Smooth muscle cell (in vitro differentiated cells): Measurements from ENCODE around the gene FAM78A. TPM values are rescaled to one million over a fixed set of nuclear protein-coding genes. Genes with fewer than 3 reads are reported as not detected.
A peak's percentile ranks its signal among the peaks of the same experiment; 100 is the strongest.

Experiments
- DNase-seq: peaks from one replicate; lab custom pipeline; 2025; ENCODE audit not compliant: unreplicated experiment; lab: John Stamatoyannopoulos, UW
- H2AFZ ChIP-seq: fragments of 200-600 bp; sonication (generic); 2 replicates; pipeline ENCODE4 v1.6.0; 2016; ENCODE audit warnings: antibody characterized with exemption, low read depth, mild to moderate bottlenecking
- H3F3A ChIP-seq: fragments of 200-600 bp; sonication (generic); 2 replicates; pipeline ENCODE4 v1.6.0; 2017; ENCODE audit warnings: antibody characterized with exemption, low read depth
- H3K27ac ChIP-seq: fragments of 200-600 bp; sonication (generic); 2 replicates; pipeline ENCODE4 v1.5.1; 2016; ENCODE audit warnings: low read depth, mild to moderate bottlenecking
- H3K27me3 ChIP-seq: fragments of 200-600 bp; sonication (generic); 2 replicates; pipeline ENCODE4 v1.6.1; 2016; ENCODE audit warnings: low read depth, mild to moderate bottlenecking
- H3K36me3 ChIP-seq: fragments of 200-600 bp; sonication (generic); 2 replicates; pipeline ENCODE4 v1.5.1; 2016; ENCODE audit warnings: low read depth
- H3K4me1 ChIP-seq: fragments of 200-600 bp; sonication (generic); 2 replicates; pipeline ENCODE4 v1.5.1; 2016; ENCODE audit warnings: low read depth
- H3K4me2 ChIP-seq: fragments of 200-600 bp; sonication (generic); 2 replicates; pipeline ENCODE4 v1.6.0; 2016; ENCODE audit warnings: mild to moderate bottlenecking
- H3K4me3 ChIP-seq: fragments of 200-600 bp; sonication (generic); 2 replicates; pipeline ENCODE4 v1.5.1; 2016; ENCODE audit warnings: mild to moderate bottlenecking
- H3K79me2 ChIP-seq: fragments of 200-600 bp; sonication (generic); 2 replicates; pipeline ENCODE4 v1.6.0; 2016; ENCODE audit warnings: low read depth, mild to moderate bottlenecking
- H3K9ac ChIP-seq: fragments of 200-600 bp; sonication (generic); 2 replicates; pipeline ENCODE4 v1.6.0; 2016; ENCODE audit warnings: low read depth
- H3K9me3 ChIP-seq: fragments of 200-600 bp; sonication (generic); replicated peaks from 2 replicates; pipeline ENCODE4 v1.5.1; 2016; ENCODE audit warnings: low read depth
- H4K20me1 ChIP-seq: fragments of 200-600 bp; sonication (generic); 2 replicates; pipeline ENCODE4 v1.6.0; 2016; ENCODE audit warnings: low read depth
- WGBS: methylation state at CpG from one replicate; pipeline ENCODE4 v1.1.7; 2016; ENCODE audit warnings: low lambda C conversion rate; 5-methylcytosine and 5-hydroxymethylcytosine counted together
- polyA plus RNA-seq: library from polyadenylated mRNA; unstranded; fragments of >200 nt; fragmentation: Nextera tagmentation; extraction: Ambion mirVana; gene quantifications from 2 replicates; pipeline ENCODE4 v1.2.1, GENCODE V29; 2016
- total RNA-seq: library from RNA; depleted of rRNA; stranded (reverse); fragments of >200 nt; gene quantifications from 2 replicates; pipeline ENCODE4 v1.2.3, GENCODE V29; 2014
- TF ChIP-seq, protein P1 (sequence below): fragments of 200-600 bp; sonication (generic); IDR thresholded peaks from 2 replicates; pipeline ENCODE4 v1.5.1; 2017; ENCODE audit warnings: borderline replicate concordance, mild to moderate bottlenecking, antibody characterized with exemption; ENCODE audit not compliant: insufficient read depth, poor library complexity, severe bottlenecking

Gene FAM78A
- total and polyA plus RNA-seq, 2 experiments from 2014 or later = 3.6 to 4.2 TPM

GRCh38 chr9:131278702-131279111 lies 2.4 kb upstream of the FAM78A start:
- no peak for DNase-seq
- TF ChIP-seq, protein P1, sequence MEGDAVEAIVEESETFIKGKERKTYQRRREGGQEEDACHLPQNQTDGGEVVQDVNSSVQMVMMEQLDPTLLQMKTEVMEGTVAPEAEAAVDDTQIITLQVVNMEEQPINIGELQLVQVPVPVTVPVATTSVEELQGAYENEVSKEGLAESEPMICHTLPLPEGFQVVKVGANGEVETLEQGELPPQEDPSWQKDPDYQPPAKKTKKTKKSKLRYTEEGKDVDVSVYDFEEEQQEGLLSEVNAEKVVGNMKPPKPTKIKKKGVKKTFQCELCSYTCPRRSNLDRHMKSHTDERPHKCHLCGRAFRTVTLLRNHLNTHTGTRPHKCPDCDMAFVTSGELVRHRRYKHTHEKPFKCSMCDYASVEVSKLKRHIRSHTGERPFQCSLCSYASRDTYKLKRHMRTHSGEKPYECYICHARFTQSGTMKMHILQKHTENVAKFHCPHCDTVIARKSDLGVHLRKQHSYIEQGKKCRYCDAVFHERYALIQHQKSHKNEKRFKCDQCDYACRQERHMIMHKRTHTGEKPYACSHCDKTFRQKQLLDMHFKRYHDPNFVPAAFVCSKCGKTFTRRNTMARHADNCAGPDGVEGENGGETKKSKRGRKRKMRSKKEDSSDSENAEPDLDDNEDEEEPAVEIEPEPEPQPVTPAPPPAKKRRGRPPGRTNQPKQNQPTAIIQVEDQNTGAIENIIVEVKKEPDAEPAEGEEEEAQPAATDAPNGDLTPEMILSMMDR = no peak
- no peak overlapping the region for H3K4me2 ChIP-seq
- H3K36me3 ChIP-seq = no peaks in the 10 kb centered on the region
- peaks cover 20% of the 10 kb centered on the region for H3K4me1 ChIP-seq
- H3K9ac ChIP-seq = no peak overlapping the region
- no peak overlapping the region for H3K27ac ChIP-seq
- no peaks in the 10 kb centered on the region for H4K20me1 ChIP-seq
- peaks cover 28% of the 10 kb centered on the region for H3K27me3 ChIP-seq
- H3K4me3 ChIP-seq = no peak overlapping the region
- no peak overlapping the region for H2AFZ ChIP-seq
- peaks cover 8% of the 10 kb centered on the region for H3K79me2 ChIP-seq
- no peaks in the 10 kb centered on the region for H3F3A ChIP-seq
- no peaks in the 10 kb centered on the region for H3K9me3 ChIP-seq
- 73% methylated on average over 10 of the region's 10 CpGs for WGBS

- H3K9me3 ChIP-seq = no peaks in the 10 kb centered on the region
- TF ChIP-seq, protein P1 = no peak
- H3K9ac ChIP-seq = no peak overlapping the region
- no peaks in the 10 kb centered on the region for H3K36me3 ChIP-seq
- H3K4me3 ChIP-seq = peak overlapping the region; percentile 75
- peaks cover 23% of the 10 kb centered on the region for H3K27me3 ChIP-seq
- peaks cover 3% of the 10 kb centered on the region for H4K20me1 ChIP-seq
- H3K79me2 ChIP-seq = peaks cover 13% of the 10 kb centered on the region
- DNase-seq = peak; percentile 39
- 29% methylated on average over 20 of the region's 59 CpGs for WGBS
- H3K4me2 ChIP-seq = peak overlapping the region; percentile 96
- H3K4me1 ChIP-seq = peaks cover 18% of the 10 kb centered on the region
- no peaks in the 10 kb centered on the region for H3F3A ChIP-seq
- H2AFZ ChIP-seq = peak overlapping the region; percentile 45
- H3K27ac ChIP-seq = no peak overlapping the region
These were observed 1.8 kb upstream of the FAM78A start for GRCh38 chr9:131277910-131278701.

- DNase-seq = no peak
- no peak overlapping the region for H3K27ac ChIP-seq
- H3F3A ChIP-seq = no peaks in the 10 kb centered on the region
- H4K20me1 ChIP-seq = peaks cover 3% of the 10 kb centered on the region
- WGBS = 1% methylated on average over 32 of the region's 78 CpGs
- H2AFZ ChIP-seq = peak overlapping the region; percentile 37
- no peak overlapping the region for H3K9ac ChIP-seq
- peak overlapping the region; percentile 96 for H3K4me2 ChIP-seq
- no peaks in the 10 kb centered on the region for H3K9me3 ChIP-seq
- peaks cover 16% of the 10 kb centered on the region for H3K27me3 ChIP-seq
- H3K4me3 ChIP-seq = peak overlapping the region; percentile 75
- TF ChIP-seq, protein P1 = no peak
- H3K79me2 ChIP-seq = peaks cover 13% of the 10 kb centered on the region
- no peaks in the 10 kb centered on the region for H3K36me3 ChIP-seq
- H3K4me1 ChIP-seq = peaks cover 17% of the 10 kb centered on the region
These were observed 1.1 kb upstream of the FAM78A start for GRCh38 chr9:131277287-131277909.
